Sigmoid colon (tissue), 4 donors: ENCODE data around the gene BRME1.
A peak's percentile ranks its signal among the peaks of the same experiment; 100 is the strongest.

Experiments used
- EP300 ChIP-seq, 4 donors: sonication (generic); formaldehyde crosslinking; IDR thresholded peaks; one replicate each; pipeline ENCODE4 v1.6.1; 2017; ENCODE audit warnings: antibody characterized with exemption in 4 of 4
- POLR2A ChIP-seq, 2 donors: fragments of 450-650 bp; IDR thresholded peaks; one replicate each; pipeline ENCODE4 v1.6.1; 2016; ENCODE audit warnings: antibody characterized with exemption in 2 of 2, mild to moderate bottlenecking in 2 of 2, moderate library complexity in 2 of 2
- POLR2AphosphoS5 ChIP-seq, 4 donors: sonication (generic); formaldehyde crosslinking; IDR thresholded peaks; one replicate each; pipeline ENCODE4 v1.6.1; 2017; ENCODE audit warnings: antibody characterized with exemption in 4 of 4
- TF ChIP-seq, protein P1 (sequence below), 4 experiments: fragments of 450-650 bp in 3 of 4; fragments of 200-600 bp in 1 of 4; IDR thresholded peaks; one replicate each; pipeline ENCODE4 v1.5.1; 2016 to 2019; ENCODE audit warnings: antibody characterized with exemption in 4 of 4, mild to moderate bottlenecking in 3 of 4, moderate library complexity in 2 of 4

DNA sequence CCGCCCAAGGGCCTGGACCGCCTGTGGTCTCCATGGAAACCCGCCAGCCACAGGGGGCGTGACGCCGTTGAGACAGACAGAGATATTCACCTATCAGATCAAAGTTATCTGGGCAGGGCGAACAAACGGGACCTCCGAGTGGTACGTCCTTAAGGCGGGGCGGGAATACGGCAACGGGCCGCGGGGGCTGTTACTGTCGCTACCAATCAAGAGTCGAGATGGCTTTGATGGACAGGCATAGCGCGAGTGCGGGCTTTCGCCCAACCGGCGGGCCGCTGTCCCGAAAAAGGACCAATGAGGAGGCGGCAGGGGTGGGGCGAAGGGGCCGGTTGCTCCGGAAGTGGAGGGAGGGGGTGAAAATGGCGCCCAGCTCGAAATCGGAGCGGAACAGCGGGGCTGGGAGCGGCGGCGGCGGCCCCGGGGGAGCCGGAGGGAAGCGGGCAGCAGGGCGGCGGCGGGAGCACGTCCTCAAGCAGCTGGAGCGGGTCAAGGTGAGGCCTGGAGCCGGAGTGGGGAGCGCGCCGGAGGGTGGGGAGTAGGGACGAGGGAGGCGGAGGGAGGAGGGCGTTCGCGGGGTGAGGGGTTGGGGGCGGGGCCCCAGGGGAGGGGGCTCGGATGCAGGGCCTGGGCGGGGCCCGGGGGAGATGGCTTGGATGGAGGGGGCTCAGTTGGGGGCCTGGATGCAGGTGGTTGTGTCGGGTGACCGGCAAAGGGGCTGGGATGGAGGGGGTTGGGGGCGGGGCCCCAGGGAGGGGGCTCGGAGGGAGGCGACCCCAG is 46.4 kb upstream of the BRME1 start, which contains the start of gene DCAF15:
- TF ChIP-seq, protein P1, sequence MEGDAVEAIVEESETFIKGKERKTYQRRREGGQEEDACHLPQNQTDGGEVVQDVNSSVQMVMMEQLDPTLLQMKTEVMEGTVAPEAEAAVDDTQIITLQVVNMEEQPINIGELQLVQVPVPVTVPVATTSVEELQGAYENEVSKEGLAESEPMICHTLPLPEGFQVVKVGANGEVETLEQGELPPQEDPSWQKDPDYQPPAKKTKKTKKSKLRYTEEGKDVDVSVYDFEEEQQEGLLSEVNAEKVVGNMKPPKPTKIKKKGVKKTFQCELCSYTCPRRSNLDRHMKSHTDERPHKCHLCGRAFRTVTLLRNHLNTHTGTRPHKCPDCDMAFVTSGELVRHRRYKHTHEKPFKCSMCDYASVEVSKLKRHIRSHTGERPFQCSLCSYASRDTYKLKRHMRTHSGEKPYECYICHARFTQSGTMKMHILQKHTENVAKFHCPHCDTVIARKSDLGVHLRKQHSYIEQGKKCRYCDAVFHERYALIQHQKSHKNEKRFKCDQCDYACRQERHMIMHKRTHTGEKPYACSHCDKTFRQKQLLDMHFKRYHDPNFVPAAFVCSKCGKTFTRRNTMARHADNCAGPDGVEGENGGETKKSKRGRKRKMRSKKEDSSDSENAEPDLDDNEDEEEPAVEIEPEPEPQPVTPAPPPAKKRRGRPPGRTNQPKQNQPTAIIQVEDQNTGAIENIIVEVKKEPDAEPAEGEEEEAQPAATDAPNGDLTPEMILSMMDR (IDR thresholded peaks at IDR 0.05) = no peak
- TF ChIP-seq EP300 (IDR thresholded peaks at IDR 0.05) (no peak), POLR2AphosphoS5 (IDR thresholded peaks at IDR 0.05) (peak; percentile 42 to 77 (median 65)), POLR2A (IDR thresholded peaks at IDR 0.05) (peak in 1 of 2 donors; percentile 23)
